Effector CD4-positive, alpha-beta T cell (primary cell): ENCODE data around the gene CSGALNACT2.

Source experiments
- DNase-seq: peaks from one replicate; pipeline ENCODE4 v3.0.0-alpha.2; 2020

The CSGALNACT2 gene

DNA sequence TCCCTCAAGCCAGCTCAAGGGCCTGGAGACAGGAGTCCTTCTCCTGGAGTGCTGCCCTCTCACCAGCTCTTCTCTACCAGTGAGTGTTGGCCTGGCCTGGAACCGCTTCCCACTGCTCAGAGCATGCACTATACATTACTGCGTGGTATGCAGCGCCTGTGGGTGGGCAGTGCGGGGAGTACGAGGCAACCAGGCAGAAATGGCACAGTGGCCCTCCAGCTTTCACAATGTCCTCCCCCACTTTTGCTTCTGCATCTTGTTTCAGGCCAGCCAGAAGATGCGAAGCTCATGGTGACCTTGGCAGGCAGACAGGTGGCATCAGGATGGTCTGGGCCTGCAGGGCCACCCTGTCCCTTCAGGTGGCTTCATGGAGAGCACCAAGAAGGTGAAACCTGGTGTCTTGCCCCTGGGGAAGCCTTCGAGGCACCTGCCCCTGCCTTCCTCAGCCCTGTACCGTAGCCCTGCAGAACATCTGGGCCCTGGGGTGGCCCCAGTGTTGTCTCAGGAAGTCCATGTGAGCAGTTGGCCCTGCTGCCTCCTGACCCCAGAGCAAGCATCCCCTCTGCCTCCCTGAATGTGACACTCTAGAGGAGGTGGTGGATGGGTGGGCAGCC, 92.8 kb downstream of the CSGALNACT2 start:
- DNase-seq: no peak

- peak; percentile 12 for DNase-seq
Observed at GRCh38 chr10:43231523-43232078, 93.4 kb downstream of the CSGALNACT2 start.

GRCh38 chr10:43233601-43234430, 95.6 kb downstream of the CSGALNACT2 start:
- peak; percentile 1 for DNase-seq

GRCh38 chr10:43234471-43235041, 96.3 kb downstream of the CSGALNACT2 start:
- peak; percentile 1 for DNase-seq
